Stomach (tissue), 9 donors: ENCODE results near the gene CCNT2. TPM values are rescaled to one million over a fixed set of nuclear protein-coding genes. Genes with fewer than 3 reads are reported as not detected.
"Not testable (repeated sequence)": the region's sequence is repeated elsewhere in the genome, so short reads cannot be mapped to it uniquely, and the experiment has no call there.

Source experiments
- DNase-seq, 2 donors: peaks; one replicate each; pipeline versions ENCODE4 v3.0.0 to v3.0.0-alpha.2; 2013 to 2019
- H3K27ac ChIP-seq, 5 donors: fragments of 200-600 bp in 4 of 5; sonication (generic) in 4 of 5; one replicate each; pipeline ENCODE4 v1.5.1; 2013 to 2019; ENCODE audit warnings: mild to moderate bottlenecking in 1 of 5, moderate library complexity in 1 of 5
- H3K27me3 ChIP-seq, 3 donors: fragments of 200-600 bp; sonication (generic); one replicate each; pipeline ENCODE4 v1.5.1; 2017 to 2019; ENCODE audit warnings: mixed run types in 1 of 3
- H3K36me3 ChIP-seq, 4 donors: fragments of 200-600 bp; sonication (generic); 1 replicate in 3 of 4; 2 replicates in 1 of 4; pipeline ENCODE4 v1.5.1; 2016 to 2019
- H3K4me1 ChIP-seq, 4 donors: fragments of 200-600 bp; sonication (generic); one replicate each; pipeline ENCODE4 v1.5.1; 2016 to 2019
- H3K4me3 ChIP-seq, 4 donors: fragments of 200-600 bp; sonication (generic) in 3 of 4; one replicate each; pipeline ENCODE4 v1.5.1; 2016 to 2019; ENCODE audit warnings: mild to moderate bottlenecking in 1 of 4
- H3K9me3 ChIP-seq, 4 donors: fragments of 200-600 bp; sonication (generic); one replicate each; pipeline ENCODE4 v1.5.1; 2016 to 2019
- CTCF ChIP-seq, 7 experiments: fragments of 450-650 bp in 4 of 7; fragments of 200-600 bp in 3 of 7; sonication (generic) in 3 of 7; IDR thresholded peaks; one replicate each; pipeline ENCODE4 v1.5.1; 2016 to 2019; ENCODE audit warnings: antibody characterized with exemption in 7 of 7, control low read depth in 2 of 7, mild to moderate bottlenecking in 1 of 7
- EP300 ChIP-seq: sonication (generic); formaldehyde crosslinking; IDR thresholded peaks from one replicate; pipeline ENCODE4 v1.6.1; 2017; ENCODE audit warnings: antibody characterized with exemption
- POLR2A ChIP-seq, 4 donors: fragments of 450-650 bp; IDR thresholded peaks; one replicate each; pipeline ENCODE4 v1.6.1; 2016; ENCODE audit warnings: antibody characterized with exemption in 4 of 4, control low read depth in 2 of 4, mild to moderate bottlenecking in 1 of 4, moderate library complexity in 1 of 4
- POLR2AphosphoS5 ChIP-seq, 3 donors: sonication (generic); formaldehyde crosslinking; IDR thresholded peaks; one replicate each; pipeline ENCODE4 v1.6.1; 2016; ENCODE audit warnings: antibody characterized with exemption in 3 of 3
- WGBS, 5 donors: extraction: QIAGEN DNeasy Blood & Tissue Kit in 3 of 5; methylation state at CpG; one replicate each; pipeline versions ENCODE4 v1.1.5 to v1.1.7; 2013 to 2018; 5-methylcytosine and 5-hydroxymethylcytosine counted together
- intact Hi-C: fragments of 100-400 bp; cut with DNase I; formaldehyde crosslinking; loops from one replicate; pipeline ENCODE4 v1.15.1; 2023; ENCODE audit warnings: low total_unique reads
- polyA plus RNA-seq, 3 donors: library from polyadenylated mRNA; stranded (reverse); fragments of 200-250 nt; gene quantifications; one replicate each; pipeline ENCODE4 v1.2.3, GENCODE V29; 2013
- total RNA-seq, 5 donors: library from RNA; depleted of rRNA; stranded (reverse); fragments of >200 nt; gene quantifications; one replicate each; pipeline versions ENCODE4 v1.1.0 to v1.2.3, GENCODE V29; 2014 to 2016
- donor health status: healthy with polysubstance abuse.
- donor health status: Bipolar disorder and iron deficiency.
- donor health status: healthy.

Gene CCNT2
- total and polyA plus RNA-seq, 8 donors, result 4.4 to 119 (median 17.6) TPM

- Histone ChIP-seq H3K4me1 (no peaks in the 10 kb centered on the region), H3K9me3 (no peaks in the 10 kb centered on the region), H3K36me3 (no peaks in the 10 kb centered on the region), H3K27ac (no peak overlapping the region), H3K4me3 (no peak overlapping the region), H3K27me3 (no peaks in the 10 kb centered on the region)
- no peak for DNase-seq
- TF ChIP-seq EP300 (no peak), CTCF (IDR thresholded peaks at IDR 0.05) (no peak), POLR2A (IDR thresholded peaks at IDR 0.05) (no peak), POLR2AphosphoS5 (IDR thresholded peaks at IDR 0.05) (no peak)
- WGBS, 5 donors, result 53 to 79% (median 58%) methylated on average over 2 of the region's 2 CpGs
- intact Hi-C loops, result loop anchor here (10.0 kb wide), 1 partner anchor 442 kb away; no protein-coding TSS in a partner anchor
Observed at GRCh38 chr2:134906726-134907125, 11.9 kb upstream of the CCNT2 start.

GRCh38 chr2:134907441-134908116 lies 11.0 kb upstream of the CCNT2 start:
- H3K4me3 ChIP-seq, H3K9me3 ChIP-seq, H3K27me3 ChIP-seq, H3K4me1 ChIP-seq, DNase-seq, H3K27ac ChIP-seq, H3K36me3 ChIP-seq: not testable (repeated sequence)
- 67 to 95% (median 84%) methylated on average over 1 of the region's 1 CpG for WGBS, 5 donors
- intact Hi-C loops, result loop anchor here (10.0 kb wide), 1 partner anchor 443 kb away; no protein-coding TSS in a partner anchor

GRCh38 chr2:134910763-134911399 lies 7.7 kb upstream of the CCNT2 start:
- H3K4me3 ChIP-seq, result no peak overlapping the region
- H3K27me3 ChIP-seq, result no peaks in the 10 kb centered on the region
- intact Hi-C loops, result no loop called here
- H3K9me3 ChIP-seq, result no peaks in the 10 kb centered on the region
- H3K4me1 ChIP-seq, result no peaks in the 10 kb centered on the region
- H3K27ac ChIP-seq, result no peak overlapping the region
- no peak for DNase-seq
- TF ChIP-seq POLR2AphosphoS5 (IDR thresholded peaks at IDR 0.05), result no peak
- no peak for TF ChIP-seq POLR2A (IDR thresholded peaks at IDR 0.05)
- no peak for TF ChIP-seq CTCF (IDR thresholded peaks at IDR 0.05)
- no peak for TF ChIP-seq EP300
- H3K36me3 ChIP-seq, result no peaks in the 10 kb centered on the region
- WGBS, 5 donors, result 73 to 82% (median 75%) methylated on average over 2 of the region's 2 CpGs

GRCh38 chr2:134911400-134911785 lies 7.2 kb upstream of the CCNT2 start:
- H3K36me3 ChIP-seq, result no peaks in the 10 kb centered on the region
- WGBS, 5 donors, result 79 to 88% (median 84%) methylated on average over 3 of the region's 3 CpGs
- no peak for TF ChIP-seq POLR2A (IDR thresholded peaks at IDR 0.05)
- no peak for TF ChIP-seq CTCF (IDR thresholded peaks at IDR 0.05)
- TF ChIP-seq POLR2AphosphoS5 (IDR thresholded peaks at IDR 0.05), result no peak
- TF ChIP-seq EP300, result no peak
- no peaks in the 10 kb centered on the region for H3K4me1 ChIP-seq
- H3K9me3 ChIP-seq, result no peaks in the 10 kb centered on the region
- H3K27ac ChIP-seq, result no peak overlapping the region
- no peaks in the 10 kb centered on the region for H3K27me3 ChIP-seq
- intact Hi-C loops, result no loop called here
- DNase-seq, result no peak
- H3K4me3 ChIP-seq, result no peak overlapping the region

GRCh38 chr2:134912361-134912760 lies 6.3 kb upstream of the CCNT2 start:
- H3K36me3 ChIP-seq, result no peaks in the 10 kb centered on the region
- peaks cover 0 to 5% (median 4%) of the 10 kb centered on the region in 4 donors for H3K4me1 ChIP-seq
- no peak overlapping the region for H3K4me3 ChIP-seq
- no peak for DNase-seq
- no peak overlapping the region for H3K27ac ChIP-seq
- intact Hi-C loops, result no loop called here
- TF ChIP-seq CTCF (IDR thresholded peaks at IDR 0.05) (no peak), EP300 (no peak), POLR2AphosphoS5 (IDR thresholded peaks at IDR 0.05) (no peak), POLR2A (IDR thresholded peaks at IDR 0.05) (no peak)
- no peaks in the 10 kb centered on the region for H3K27me3 ChIP-seq
- no peaks in the 10 kb centered on the region for H3K9me3 ChIP-seq
